ENCODE results near the gene RNF113B. TPM values are rescaled to one million over a fixed set of nuclear protein-coding genes. Genes with fewer than 3 reads are reported as not detected.

The RNF113B gene
- total and polyA plus RNA-seq, 2 experiments from 2014 or later: 0.19 TPM; not detected in 1

- TF ChIP-seq, protein P1, sequence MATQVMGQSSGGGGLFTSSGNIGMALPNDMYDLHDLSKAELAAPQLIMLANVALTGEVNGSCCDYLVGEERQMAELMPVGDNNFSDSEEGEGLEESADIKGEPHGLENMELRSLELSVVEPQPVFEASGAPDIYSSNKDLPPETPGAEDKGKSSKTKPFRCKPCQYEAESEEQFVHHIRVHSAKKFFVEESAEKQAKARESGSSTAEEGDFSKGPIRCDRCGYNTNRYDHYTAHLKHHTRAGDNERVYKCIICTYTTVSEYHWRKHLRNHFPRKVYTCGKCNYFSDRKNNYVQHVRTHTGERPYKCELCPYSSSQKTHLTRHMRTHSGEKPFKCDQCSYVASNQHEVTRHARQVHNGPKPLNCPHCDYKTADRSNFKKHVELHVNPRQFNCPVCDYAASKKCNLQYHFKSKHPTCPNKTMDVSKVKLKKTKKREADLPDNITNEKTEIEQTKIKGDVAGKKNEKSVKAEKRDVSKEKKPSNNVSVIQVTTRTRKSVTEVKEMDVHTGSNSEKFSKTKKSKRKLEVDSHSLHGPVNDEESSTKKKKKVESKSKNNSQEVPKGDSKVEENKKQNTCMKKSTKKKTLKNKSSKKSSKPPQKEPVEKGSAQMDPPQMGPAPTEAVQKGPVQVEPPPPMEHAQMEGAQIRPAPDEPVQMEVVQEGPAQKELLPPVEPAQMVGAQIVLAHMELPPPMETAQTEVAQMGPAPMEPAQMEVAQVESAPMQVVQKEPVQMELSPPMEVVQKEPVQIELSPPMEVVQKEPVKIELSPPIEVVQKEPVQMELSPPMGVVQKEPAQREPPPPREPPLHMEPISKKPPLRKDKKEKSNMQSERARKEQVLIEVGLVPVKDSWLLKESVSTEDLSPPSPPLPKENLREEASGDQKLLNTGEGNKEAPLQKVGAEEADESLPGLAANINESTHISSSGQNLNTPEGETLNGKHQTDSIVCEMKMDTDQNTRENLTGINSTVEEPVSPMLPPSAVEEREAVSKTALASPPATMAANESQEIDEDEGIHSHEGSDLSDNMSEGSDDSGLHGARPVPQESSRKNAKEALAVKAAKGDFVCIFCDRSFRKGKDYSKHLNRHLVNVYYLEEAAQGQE (IDR thresholded peaks at IDR 0.05; ENCODE audit: unreplicated experiment): no peak
Observed at GRCh38 chr13:98182153-98182552, 5.1 kb upstream of the RNF113B start (continued).

- H3K27ac Mint-ChIP-seq: no peak overlapping the region
- DNase-seq (ENCODE audit: low spot score): no peak
- peaks cover 90% of the 10 kb centered on the region for H3K79me2 ChIP-seq (replicated peaks; ENCODE audit: insufficient read depth)
- TF ChIP-seq, protein P1 (IDR thresholded peaks at IDR 0.05; ENCODE audit: unreplicated experiment): no peak
- TF ChIP-seq NANOG (IDR thresholded peaks at IDR 0.05; ENCODE audit: borderline replicate concordance) (no peak), EZH2 (IDR thresholded peaks at IDR 0.05; ENCODE audit: low read depth, unreplicated experiment) (no peak), ZNF114 (CRISPR knock-in tag; IDR thresholded peaks at IDR 0.05) (no peak), STAT1 (IDR thresholded peaks at IDR 0.05; ENCODE audit: unreplicated experiment) (no peak), EZH2phosphoT487 (IDR thresholded peaks at IDR 0.05; ENCODE audit: unreplicated experiment) (no peak)
- TF ChIP-seq, protein P2, sequence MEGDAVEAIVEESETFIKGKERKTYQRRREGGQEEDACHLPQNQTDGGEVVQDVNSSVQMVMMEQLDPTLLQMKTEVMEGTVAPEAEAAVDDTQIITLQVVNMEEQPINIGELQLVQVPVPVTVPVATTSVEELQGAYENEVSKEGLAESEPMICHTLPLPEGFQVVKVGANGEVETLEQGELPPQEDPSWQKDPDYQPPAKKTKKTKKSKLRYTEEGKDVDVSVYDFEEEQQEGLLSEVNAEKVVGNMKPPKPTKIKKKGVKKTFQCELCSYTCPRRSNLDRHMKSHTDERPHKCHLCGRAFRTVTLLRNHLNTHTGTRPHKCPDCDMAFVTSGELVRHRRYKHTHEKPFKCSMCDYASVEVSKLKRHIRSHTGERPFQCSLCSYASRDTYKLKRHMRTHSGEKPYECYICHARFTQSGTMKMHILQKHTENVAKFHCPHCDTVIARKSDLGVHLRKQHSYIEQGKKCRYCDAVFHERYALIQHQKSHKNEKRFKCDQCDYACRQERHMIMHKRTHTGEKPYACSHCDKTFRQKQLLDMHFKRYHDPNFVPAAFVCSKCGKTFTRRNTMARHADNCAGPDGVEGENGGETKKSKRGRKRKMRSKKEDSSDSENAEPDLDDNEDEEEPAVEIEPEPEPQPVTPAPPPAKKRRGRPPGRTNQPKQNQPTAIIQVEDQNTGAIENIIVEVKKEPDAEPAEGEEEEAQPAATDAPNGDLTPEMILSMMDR (conservative IDR thresholded peaks at IDR 0.05; ENCODE audit: low read depth in 2 of 2): no peak
- TF ChIP-seq, protein P3, sequence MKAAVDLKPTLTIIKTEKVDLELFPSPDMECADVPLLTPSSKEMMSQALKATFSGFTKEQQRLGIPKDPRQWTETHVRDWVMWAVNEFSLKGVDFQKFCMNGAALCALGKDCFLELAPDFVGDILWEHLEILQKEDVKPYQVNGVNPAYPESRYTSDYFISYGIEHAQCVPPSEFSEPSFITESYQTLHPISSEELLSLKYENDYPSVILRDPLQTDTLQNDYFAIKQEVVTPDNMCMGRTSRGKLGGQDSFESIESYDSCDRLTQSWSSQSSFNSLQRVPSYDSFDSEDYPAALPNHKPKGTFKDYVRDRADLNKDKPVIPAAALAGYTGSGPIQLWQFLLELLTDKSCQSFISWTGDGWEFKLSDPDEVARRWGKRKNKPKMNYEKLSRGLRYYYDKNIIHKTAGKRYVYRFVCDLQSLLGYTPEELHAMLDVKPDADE (IDR thresholded peaks at IDR 0.05): no peak
Observed at GRCh38 chr13:98181111-98181815, 4.2 kb upstream of the RNF113B start.

More at GRCh38 chr13:98181111-98181815, 4.2 kb upstream of the RNF113B start:
- no peaks in the 10 kb centered on the region; the same call in 2 of the 3 replicates for H3K9me3 Mint-ChIP-seq
- Histone ChIP-seq H3F3A (replicated peaks; ENCODE audit: low read depth) (no peaks in the 10 kb centered on the region), H3K27ac (ENCODE audit: low read depth) (peak overlapping the region; percentile 50; the same call in 1 of the 2 replicates), H3K36me3 (ENCODE audit: insufficient read depth) (no peaks in the 10 kb centered on the region), H3K27me3 (ENCODE audit: insufficient read depth) (no peaks in the 10 kb centered on the region), H3K9me2 (ENCODE audit: insufficient read depth) (peaks cover 6% of the 10 kb centered on the region; the same call in 1 of the 2 replicates), H4K20me1 (replicated peaks; ENCODE audit: insufficient read depth) (no peaks in the 10 kb centered on the region), H3K4me1 (ENCODE audit: insufficient read depth) (peaks cover 22% of the 10 kb centered on the region), H2AFZ (no peak overlapping the region), H3K4me2 (no peak overlapping the region), H3K4me3 (no peak overlapping the region)
- no peak for ATAC-seq
- H3K4me3 Mint-ChIP-seq: no peak overlapping the region
- peaks cover 41% of the 10 kb centered on the region for H3K4me1 Mint-ChIP-seq
- H3K27me3 Mint-ChIP-seq (ENCODE audit: insufficient read depth, low read depth, poor library complexity): peaks cover 2% of the 10 kb centered on the region
- H3K36me3 Mint-ChIP-seq (ENCODE audit: low read depth): peaks cover 20% of the 10 kb centered on the region
